HG03354 (cell line): ENCODE results near the gene FAM53B.

Experiments
- ATAC-seq: cut with Tn5 transposase; IDR thresholded peaks from one replicate; pipeline ENCODE4 v1.9.1; 2021; ENCODE audit warnings: mild to moderate bottlenecking; ENCODE audit not compliant: unreplicated experiment, poor library complexity, severe bottlenecking

FAM53B gene

GRCh38 chr10:124653811-124654651 lies 90.1 kb downstream of the FAM53B start:
- ATAC-seq = no peak

GRCh38 chr10:124653311-124653710 lies 90.9 kb downstream of the FAM53B start:
- no peak for ATAC-seq

GRCh38 chr10:124652701-124653100 lies 91.5 kb downstream of the FAM53B start:
- ATAC-seq = no peak

- no peak for ATAC-seq
Observed at GRCh38 chr10:124652200-124652599, 92.0 kb downstream of the FAM53B start.

GRCh38 chr10:124651402-124651891 lies 92.7 kb downstream of the FAM53B start:
- no peak for ATAC-seq

- no peak for ATAC-seq
Observed at GRCh38 chr10:124650820-124651401, 93.3 kb downstream of the FAM53B start.

GRCh38 chr10:124650263-124650662 lies 93.9 kb downstream of the FAM53B start:
- no peak for ATAC-seq

GRCh38 chr10:124649214-124649613 lies 95.0 kb downstream of the FAM53B start:
- no peak for ATAC-seq

- peak; percentile 40 for ATAC-seq
Observed at GRCh38 chr10:124648738-124649137, 95.4 kb downstream of the FAM53B start.

GRCh38 chr10:124648131-124648475 lies 96.1 kb downstream of the FAM53B start:
- ATAC-seq = no peak

- peak; percentile 64 for ATAC-seq
Observed at GRCh38 chr10:124647421-124648130, 96.6 kb downstream of the FAM53B start.

- no peak for ATAC-seq
Observed at GRCh38 chr10:124646483-124647352, 97.5 kb downstream of the FAM53B start.

GRCh38 chr10:124645467-124646095 lies 98.6 kb downstream of the FAM53B start:
- ATAC-seq = no peak

- ATAC-seq = no peak
Observed at GRCh38 chr10:124644771-124645415, 99.3 kb downstream of the FAM53B start.

- no peak for ATAC-seq
Observed at GRCh38 chr10:124644236-124644635, 99.9 kb downstream of the FAM53B start.

GRCh38 chr10:124643330-124644009 lies 100.7 kb downstream of the FAM53B start:
- ATAC-seq = no peak

GRCh38 chr10:124642088-124642710 lies 102.0 kb downstream of the FAM53B start:
- no peak for ATAC-seq
